H1 (cell line): ENCODE data around the gene BET1L. TPM values are rescaled to one million over a fixed set of nuclear protein-coding genes. Genes with fewer than 3 reads are reported as not detected.

Source experiments
- CTCF ChIA-PET: fragments of 300-600 bp; sonication (Branson Sonifier 250); formaldehyde crosslinking; loops from one replicate; lab custom pipeline; 2021; ENCODE audit not compliant: partially characterized antibody; lab: Charles Lee
- POLR2A ChIA-PET: fragments of 300-600 bp; sonication (Branson Sonifier 250); formaldehyde crosslinking; loops from one replicate; lab custom pipeline; 2021; ENCODE audit warnings: inconsistent platforms; ENCODE audit not compliant: partially characterized antibody; lab: Charles Lee
- DNase-seq, 2 experiments: peaks; one replicate each; pipeline versions ENCODE4 v3.0.0 to v3.0.0-alpha.2; 2010 to 2022; ENCODE audit warnings: low spot score in 2 of 2, low read depth in 1 of 2, mixed read lengths in 1 of 2
- FAIRE-seq: peaks from 2 replicates; lab custom pipeline; 2011; peaks lifted over from hg19 to GRCh38; lab: Jason Lieb, UNC
- H2AFZ ChIP-seq: 2 replicates; pipeline ENCODE4 v1.8.1; 2012; ENCODE audit warnings: low read length, inconsistent platforms
- H2AK5ac ChIP-seq: 2 replicates; pipeline ENCODE4 v1.6.1; 2013; ENCODE audit warnings: low read depth, low read length
- H2BK120ac ChIP-seq: replicated peaks from 2 replicates; pipeline ENCODE3; 2013; ENCODE audit warnings: low read depth, low read length, inconsistent platforms
- H2BK12ac ChIP-seq: 2 replicates; pipeline ENCODE4 v1.6.1; 2013; ENCODE audit warnings: low read depth, low read length
- H2BK15ac ChIP-seq: 2 replicates; pipeline ENCODE4 v1.6.1; 2013; ENCODE audit warnings: low read length
- H2BK20ac ChIP-seq: 2 replicates; pipeline ENCODE4 v1.6.1; 2013; ENCODE audit warnings: low read length
- H2BK5ac ChIP-seq: 2 replicates; pipeline ENCODE4 v1.6.1; 2013; ENCODE audit warnings: low read depth, low read length
- H3K14ac ChIP-seq: 2 replicates; pipeline ENCODE4 v1.6.1; 2013; ENCODE audit warnings: inconsistent platforms; ENCODE audit not compliant: insufficient read length
- H3K18ac ChIP-seq: 2 replicates; pipeline ENCODE4 v1.6.1; 2013; ENCODE audit warnings: low read length; ENCODE audit errors: extremely low read depth
- H3K23ac ChIP-seq: 2 replicates; pipeline ENCODE4 v1.6.1; 2013; ENCODE audit warnings: inconsistent platforms; ENCODE audit not compliant: insufficient read length
- H3K23me2 ChIP-seq: 2 replicates; pipeline ENCODE4 v1.6.1; 2013; ENCODE audit warnings: low read depth, low read length
- H3K27ac ChIP-seq: 2 replicates; pipeline ENCODE4 v1.6.1; 2011; ENCODE audit warnings: low read depth, low read length, inconsistent platforms
- H3K27me3 ChIP-seq, 4 experiments: replicated peaks in 1 of 4; 1 replicate in 1 of 4; 2 replicates in 3 of 4; pipeline versions ENCODE4 v1.6.1 to v1.8.1; 2011 to 2013; ENCODE audit warnings: low read length in 3 of 4, mild to moderate bottlenecking in 3 of 4, inconsistent platforms in 2 of 4, mixed read lengths in 2 of 4, moderate library complexity in 1 of 4; ENCODE audit not compliant: control insufficient read depth in 3 of 4, insufficient read depth in 3 of 4; ENCODE audit errors: extremely low read depth in 1 of 4
- H3K36me3 ChIP-seq, 4 experiments: 2 replicates each; pipeline versions ENCODE4 v1.6.1 to v1.8.1; 2011 to 2013; ENCODE audit warnings: mild to moderate bottlenecking in 4 of 4, low read length in 3 of 4, moderate library complexity in 2 of 4, control low read depth in 1 of 4, inconsistent platforms in 1 of 4; ENCODE audit not compliant: insufficient read depth in 4 of 4, control insufficient read depth in 2 of 4
- H3K4ac ChIP-seq: replicated peaks from 2 replicates; pipeline ENCODE3; 2013; ENCODE audit warnings: low read length, low read depth, mixed read lengths, inconsistent platforms; ENCODE audit not compliant: insufficient read length
- H3K4me1 ChIP-seq, 4 experiments: replicated peaks in 1 of 4; 1 replicate in 1 of 4; 2 replicates in 3 of 4; pipeline versions ENCODE4 v1.6.1 to v1.8.1; 2011 to 2013; ENCODE audit warnings: low read length in 3 of 4, inconsistent platforms in 2 of 4, mixed read lengths in 1 of 4; ENCODE audit not compliant: insufficient read depth in 4 of 4, control insufficient read depth in 3 of 4
- H3K4me2 ChIP-seq, 2 experiments: 2 replicates each; pipeline versions ENCODE4 v1.6.1 to v1.8.1; 2011 to 2013; ENCODE audit warnings: low read depth in 2 of 2, low read length in 2 of 2, control low read depth in 1 of 2, inconsistent platforms in 1 of 2, mild to moderate bottlenecking in 1 of 2; ENCODE audit not compliant: insufficient read depth in 1 of 2
- H3K4me3 ChIP-seq, 4 experiments: fragments of 200-600, 300-600 bp in 1 of 4; sonication (generic), shearing (Covaris generic), sonication (Bioruptor Twin) in 1 of 4; 2 replicates each; pipeline versions ENCODE4 v1.5.1 to v1.8.1; 2011 to 2016; ENCODE audit warnings: low read length in 4 of 4, low read depth in 3 of 4, control low read depth in 2 of 4, inconsistent platforms in 2 of 4, mild to moderate bottlenecking in 2 of 4, mixed read lengths in 1 of 4, moderate library complexity in 1 of 4; ENCODE audit not compliant: insufficient read depth in 2 of 4; ENCODE audit errors: extremely low read depth in 1 of 4
- H3K56ac ChIP-seq: replicated peaks from 2 replicates; pipeline ENCODE3; 2013; ENCODE audit warnings: low read depth, mild to moderate bottlenecking, mixed read lengths, low read length, inconsistent platforms; ENCODE audit not compliant: insufficient read length
- H3K79me1 ChIP-seq: 2 replicates; pipeline ENCODE4 v1.6.1; 2013; ENCODE audit warnings: low read depth, low read length, control low read depth
- H3K79me2 ChIP-seq, 2 experiments: 2 replicates each; pipeline versions ENCODE4 v1.6.1 to v1.8.1; 2012 to 2013; ENCODE audit warnings: low read length in 2 of 2, mild to moderate bottlenecking in 2 of 2, inconsistent platforms in 1 of 2; ENCODE audit not compliant: insufficient read depth in 2 of 2, control insufficient read depth in 1 of 2
- H3K9ac ChIP-seq, 4 experiments: replicated peaks in 1 of 4; 1 replicate in 1 of 4; 2 replicates in 3 of 4; pipeline versions ENCODE4 v1.6.1 to v1.8.1; 2011 to 2013; ENCODE audit warnings: low read depth in 3 of 4, low read length in 3 of 4, control low read depth in 2 of 4, mild to moderate bottlenecking in 2 of 4, moderate library complexity in 2 of 4, inconsistent platforms in 1 of 4; ENCODE audit errors: extremely low read depth in 1 of 4
- H3K9me3 ChIP-seq, 2 experiments: 2 replicates each; pipeline versions ENCODE4 v1.6.1 to v1.8.1; 2012 to 2013; ENCODE audit warnings: mild to moderate bottlenecking in 2 of 2, moderate library complexity in 2 of 2, control low read depth in 1 of 2, inconsistent platforms in 1 of 2, low read depth in 1 of 2, low read length in 1 of 2, mixed read lengths in 1 of 2; ENCODE audit not compliant: insufficient read depth in 2 of 2
- H4K20me1 ChIP-seq, 2 experiments: replicated peaks in 1 of 2; 2 replicates each; pipeline versions ENCODE3 to v1.8.1; 2011 to 2013; ENCODE audit warnings: inconsistent platforms in 2 of 2, low read length in 2 of 2, mild to moderate bottlenecking in 1 of 2; ENCODE audit not compliant: insufficient read depth in 2 of 2, control insufficient read depth in 1 of 2
- H4K5ac ChIP-seq: 2 replicates; pipeline ENCODE4 v1.6.1; 2013; ENCODE audit warnings: low read length, low read depth, mixed read lengths, inconsistent platforms; ENCODE audit not compliant: insufficient read length
- H4K8ac ChIP-seq: 2 replicates; pipeline ENCODE4 v1.8.0; 2013; ENCODE audit warnings: mild to moderate bottlenecking, moderate library complexity, low read length, inconsistent platforms; ENCODE audit not compliant: insufficient read depth; ENCODE audit errors: extremely low read depth
- H4K91ac ChIP-seq: replicated peaks from 2 replicates; pipeline ENCODE3; 2013; ENCODE audit warnings: low read length, mixed read lengths, inconsistent platforms; ENCODE audit not compliant: insufficient read length
- EGR1 ChIP-seq: IDR thresholded peaks from 2 replicates; pipeline ENCODE4 v1.6.1; 2011; ENCODE audit warnings: low read depth, low read length, borderline replicate concordance
- ZNF274 ChIP-seq: IDR thresholded peaks from 2 replicates; pipeline ENCODE4 v1.7.0; 2012; ENCODE audit warnings: low read length, borderline replicate concordance; ENCODE audit errors: extremely low read depth
- WGBS, 2 experiments: shearing (Covaris generic) in 1 of 2; methylation state at CpG; one replicate each; pipeline versions ENCODE4 v1.1.6 to v1.1.7; 2013 to 2015; ENCODE audit warnings: low lambda C conversion rate in 2 of 2, mixed read lengths in 2 of 2, inconsistent platforms in 1 of 2, low coverage in 1 of 2, missing lambda C conversion rate in 1 of 2; ENCODE audit not compliant: insufficient replicate concordance in 2 of 2, insufficient coverage in 1 of 2, insufficient read length in 1 of 2; ENCODE audit errors: extremely low coverage in 1 of 2, missing lambda C conversion rate in 1 of 2; 5-methylcytosine and 5-hydroxymethylcytosine counted together
- polyA plus RNA-seq, 7 experiments: library from polyadenylated mRNA; depleted of rRNA in 3 of 7; stranded (reverse) in 5 of 7; unstranded in 2 of 7; fragments of >200 nt in 5 of 7; fragments of 200-250 nt in 2 of 7; gene quantifications; 1 replicate in 5 of 7; 2 replicates in 1 of 7; 4 replicates in 1 of 7; pipeline versions ENCODE4 v1.2.1 to v1.2.3, GENCODE V29; 2011 to 2013; ENCODE audit warnings: missing spikeins in 2 of 7, mixed read lengths in 2 of 7
- total RNA-seq: library from RNA; stranded (reverse); fragmentation: NEBNext Ultra II Directional; extraction: Animal tissue kit (Norgen Biotek cat#: 25700); gene quantifications from 2 replicates; pipeline ENCODE4 v1.2.1, GENCODE V29; 2021

BET1L gene
- total and polyA plus RNA-seq, 2 of the 8 experiments (the other 6 are each of a cell fraction or from before 2014, with no cell fraction given) = 40.2 to 61.9 TPM

- Histone ChIP-seq H2BK12ac (no peak overlapping the region), H3K9ac (no peak overlapping the region), H3K4ac (no peak overlapping the region), H2BK120ac (no peak overlapping the region), H3K79me2 (peaks cover 0 to 5% of the 10 kb centered on the region in 2 experiments; a peak in 1 of 4 replicates), H4K5ac (no peak overlapping the region), H4K20me1 (no peaks in the 10 kb centered on the region), H3K4me3 (no peak overlapping the region), H3K36me3 (no peaks in the 10 kb centered on the region; a peak in 1 of 8 replicates), H3K14ac (no peak overlapping the region), H3K27ac (no peak overlapping the region), H3K4me1 (no peaks in the 10 kb centered on the region), H3K18ac (no peak overlapping the region), H2BK15ac (no peak overlapping the region), H3K23ac (no peak overlapping the region), H4K8ac (no peak overlapping the region), H3K27me3 (no peaks in the 10 kb centered on the region), H3K79me1 (no peaks in the 10 kb centered on the region; the same call in 1 of the 2 replicates), H2AK5ac (no peak overlapping the region), H2AFZ (no peak overlapping the region), H3K56ac (no peak overlapping the region), H2BK5ac (no peak overlapping the region), H3K4me2 (no peak overlapping the region), H3K9me3 (no peaks in the 10 kb centered on the region), H4K91ac (no peak overlapping the region), H3K23me2 (no peaks in the 10 kb centered on the region), H2BK20ac (no peak overlapping the region)
- FAIRE-seq (no peak), DNase-seq (no peak)
- WGBS, 2 experiments = 83% methylated on average over 12 of the region's 16 CpGs; no CpG with 5 or more reads in 1 of the 2 experiments
- CTCF ChIA-PET = interaction anchor here (0.7 to 2.1 kb wide), 3 partner anchors 27 to 141 kb away, joined by 3 to 8 read pairs (median 3); no protein-coding TSS in a partner anchor
- POLR2A ChIA-PET = interaction anchor here (1.1 to 1.6 kb wide), 3 partner anchors 10 to 16 kb away, joined by 4 to 8 read pairs (median 5); partner anchors contain the start of genes BET1L and RIC8A
- TF ChIP-seq EGR1 (no peak), ZNF274 (no peak)
These were observed 16.0 kb upstream of the BET1L start for GRCh38 chr11:223026-223789.
